Measurements from ENCODE around the gene SP100. TPM values are rescaled to one million over a fixed set of nuclear protein-coding genes. Genes with fewer than 3 reads are reported as not detected.

Gene SP100
- total and polyA plus RNA-seq, 2 experiments from 2014 or later = 75.8 to 108 TPM

GRCh38 chr2:230410861-230411569 lies 5.0 kb upstream of the SP100 start:
- in situ Hi-C loops (cut with MboI) = no loop called here
- H3K4me2 ChIP-seq (ENCODE audit: unreplicated experiment) = peak overlapping the region; percentile 90
- peak overlapping the region; percentile 94 for H2AFZ ChIP-seq
- peak overlapping the region; percentile 90 for H3K9ac ChIP-seq
- H3K4me3 ChIP-seq = peak overlapping the region; percentile 87
- no peak for TF ChIP-seq EZH2phosphoT487 (IDR thresholded peaks at IDR 0.05; ENCODE audit: insufficient read depth, low read depth)
- no peak for TF ChIP-seq EZH2 (IDR thresholded peaks at IDR 0.05; ENCODE audit: insufficient read depth, poor library complexity, severe bottlenecking)
- H3K9me3 ChIP-seq (ENCODE audit: low read depth) = no peaks in the 10 kb centered on the region
- no peaks in the 10 kb centered on the region for H3K27me3 ChIP-seq (replicated peaks; ENCODE audit: insufficient read depth)
- peak overlapping the region; percentile 87 for H3K27ac ChIP-seq
- H3K36me3 ChIP-seq (ENCODE audit: low read depth) = no peaks in the 10 kb centered on the region
- 26 to 28% methylated on average over 16 of the region's 16 CpGs for WGBS, 2 experiments (ENCODE audit: low coverage in 1 of 2, low lambda C conversion rate in 2 of 2, missing lambda C conversion rate in 2 of 2)
- peaks cover 22% of the 10 kb centered on the region for H3F3A ChIP-seq (ENCODE audit: insufficient read depth)
- no peaks in the 10 kb centered on the region for H4K20me1 ChIP-seq (ENCODE audit: insufficient read depth)
- no peak for DNase-seq
- peaks cover 20% of the 10 kb centered on the region for H3K4me1 ChIP-seq (ENCODE audit: insufficient read depth)
- H3K79me2 ChIP-seq (ENCODE audit: insufficient read depth) = no peaks in the 10 kb centered on the region; the same call in 1 of the 2 replicates
- H3K9me2 ChIP-seq (ENCODE audit: insufficient read depth) = no peaks in the 10 kb centered on the region

GRCh38 chr2:230411570-230412370 lies 4.2 kb upstream of the SP100 start:
- DNase-seq = peak; percentile 87
- H3K27me3 ChIP-seq (replicated peaks; ENCODE audit: insufficient read depth) = no peaks in the 10 kb centered on the region
- peaks cover 7% of the 10 kb centered on the region for H3K79me2 ChIP-seq (ENCODE audit: insufficient read depth)
- peaks cover 28% of the 10 kb centered on the region for H3F3A ChIP-seq (ENCODE audit: insufficient read depth)
- TF ChIP-seq EZH2phosphoT487 (IDR thresholded peaks at IDR 0.05; ENCODE audit: insufficient read depth, low read depth) (no peak), EZH2 (IDR thresholded peaks at IDR 0.05; ENCODE audit: insufficient read depth, poor library complexity, severe bottlenecking) (no peak)
- in situ Hi-C loops (cut with MboI) = no loop called here
- no peaks in the 10 kb centered on the region for H3K9me2 ChIP-seq (ENCODE audit: insufficient read depth)
- H3K4me3 ChIP-seq = peak overlapping the region; percentile 87
- H3K27ac ChIP-seq = peak overlapping the region; percentile 87
- peak overlapping the region; percentile 90 for H3K9ac ChIP-seq
- no peaks in the 10 kb centered on the region for H3K36me3 ChIP-seq (ENCODE audit: low read depth)
- H3K9me3 ChIP-seq (ENCODE audit: low read depth) = no peaks in the 10 kb centered on the region
- WGBS, 2 experiments (ENCODE audit: low coverage in 1 of 2, low lambda C conversion rate in 2 of 2, missing lambda C conversion rate in 2 of 2) = 1% methylated on average over 27 to 55 of the region's 57 CpGs
- H2AFZ ChIP-seq = peak overlapping the region; percentile 94
- H3K4me1 ChIP-seq (ENCODE audit: insufficient read depth) = peaks cover 20% of the 10 kb centered on the region
- H3K4me2 ChIP-seq (ENCODE audit: unreplicated experiment) = peak overlapping the region; percentile 90
- H4K20me1 ChIP-seq (ENCODE audit: insufficient read depth) = no peaks in the 10 kb centered on the region

GRCh38 chr2:230412371-230412711 lies 3.7 kb upstream of the SP100 start:
- H3K9me2 ChIP-seq (ENCODE audit: insufficient read depth) = no peaks in the 10 kb centered on the region
- H3K27ac ChIP-seq = peak overlapping the region; percentile 87
- TF ChIP-seq EZH2 (IDR thresholded peaks at IDR 0.05; ENCODE audit: insufficient read depth, poor library complexity, severe bottlenecking) (no peak), EZH2phosphoT487 (IDR thresholded peaks at IDR 0.05; ENCODE audit: insufficient read depth, low read depth) (no peak)
- no peaks in the 10 kb centered on the region for H4K20me1 ChIP-seq (ENCODE audit: insufficient read depth)
- DNase-seq = no peak
- no peaks in the 10 kb centered on the region for H3K27me3 ChIP-seq (replicated peaks; ENCODE audit: insufficient read depth)
- H3K9me3 ChIP-seq (ENCODE audit: low read depth) = no peaks in the 10 kb centered on the region
- peak overlapping the region; percentile 90 for H3K9ac ChIP-seq
- peaks cover 20% of the 10 kb centered on the region for H3K4me1 ChIP-seq (ENCODE audit: insufficient read depth)
- 78 to 87% methylated on average over 3 of the region's 3 CpGs for WGBS, 2 experiments (ENCODE audit: low coverage in 1 of 2, low lambda C conversion rate in 2 of 2, missing lambda C conversion rate in 2 of 2)
- peak overlapping the region; percentile 87 for H3K4me3 ChIP-seq
- peak overlapping the region; percentile 94 for H2AFZ ChIP-seq
- H3K4me2 ChIP-seq (ENCODE audit: unreplicated experiment) = peak overlapping the region; percentile 90
- in situ Hi-C loops (cut with MboI) = no loop called here
- peaks cover 13% of the 10 kb centered on the region for H3K79me2 ChIP-seq (ENCODE audit: insufficient read depth)
- peaks cover 26% of the 10 kb centered on the region for H3F3A ChIP-seq (ENCODE audit: insufficient read depth)
- H3K36me3 ChIP-seq (ENCODE audit: low read depth) = no peaks in the 10 kb centered on the region

- Histone ChIP-seq H3K27me3 (replicated peaks; ENCODE audit: insufficient read depth) (no peaks in the 10 kb centered on the region), H4K20me1 (ENCODE audit: insufficient read depth) (no peaks in the 10 kb centered on the region), H3K4me3 (no peak overlapping the region), H3K9ac (no peak overlapping the region), H3K36me3 (ENCODE audit: low read depth) (no peaks in the 10 kb centered on the region), H3K4me1 (ENCODE audit: insufficient read depth) (peaks cover 23% of the 10 kb centered on the region), H3F3A (ENCODE audit: insufficient read depth) (peaks cover 24% of the 10 kb centered on the region), H3K9me3 (ENCODE audit: low read depth) (no peaks in the 10 kb centered on the region), H3K9me2 (ENCODE audit: insufficient read depth) (no peaks in the 10 kb centered on the region), H2AFZ (no peak overlapping the region), H3K4me2 (ENCODE audit: unreplicated experiment) (no peak overlapping the region), H3K27ac (no peak overlapping the region), H3K79me2 (ENCODE audit: insufficient read depth) (peaks cover 18% of the 10 kb centered on the region)
- WGBS, 2 experiments (ENCODE audit: low coverage in 1 of 2, low lambda C conversion rate in 2 of 2, missing lambda C conversion rate in 2 of 2) = 95 to 97% methylated on average over 9 of the region's 9 CpGs
- TF ChIP-seq EZH2phosphoT487 (IDR thresholded peaks at IDR 0.05; ENCODE audit: insufficient read depth, low read depth) (no peak), EZH2 (IDR thresholded peaks at IDR 0.05; ENCODE audit: insufficient read depth, poor library complexity, severe bottlenecking) (no peak)
- in situ Hi-C loops (cut with MboI) = no loop called here
- no peak for DNase-seq
Measured at GRCh38 chr2:230412846-230413245, 3.2 kb upstream of the SP100 start.

Data from GM23248 (cell line).